Measurements from ENCODE around the gene KCNQ5.

GRCh38 chr6:73200247-73200646 is 578.4 kb downstream of the KCNQ5 start:
- TF ChIP-seq, protein P1, sequence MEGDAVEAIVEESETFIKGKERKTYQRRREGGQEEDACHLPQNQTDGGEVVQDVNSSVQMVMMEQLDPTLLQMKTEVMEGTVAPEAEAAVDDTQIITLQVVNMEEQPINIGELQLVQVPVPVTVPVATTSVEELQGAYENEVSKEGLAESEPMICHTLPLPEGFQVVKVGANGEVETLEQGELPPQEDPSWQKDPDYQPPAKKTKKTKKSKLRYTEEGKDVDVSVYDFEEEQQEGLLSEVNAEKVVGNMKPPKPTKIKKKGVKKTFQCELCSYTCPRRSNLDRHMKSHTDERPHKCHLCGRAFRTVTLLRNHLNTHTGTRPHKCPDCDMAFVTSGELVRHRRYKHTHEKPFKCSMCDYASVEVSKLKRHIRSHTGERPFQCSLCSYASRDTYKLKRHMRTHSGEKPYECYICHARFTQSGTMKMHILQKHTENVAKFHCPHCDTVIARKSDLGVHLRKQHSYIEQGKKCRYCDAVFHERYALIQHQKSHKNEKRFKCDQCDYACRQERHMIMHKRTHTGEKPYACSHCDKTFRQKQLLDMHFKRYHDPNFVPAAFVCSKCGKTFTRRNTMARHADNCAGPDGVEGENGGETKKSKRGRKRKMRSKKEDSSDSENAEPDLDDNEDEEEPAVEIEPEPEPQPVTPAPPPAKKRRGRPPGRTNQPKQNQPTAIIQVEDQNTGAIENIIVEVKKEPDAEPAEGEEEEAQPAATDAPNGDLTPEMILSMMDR (IDR thresholded peaks at IDR 0.05) = no peak
- TF ChIP-seq POLR2AphosphoS5 (IDR thresholded peaks at IDR 0.05) = no peak
